Gastrocnemius medialis (tissue), 4 donors: ENCODE measurements around the gene SRP14.

Source experiments
- POLR2A ChIP-seq, 2 donors: fragments of 450-650 bp; IDR thresholded peaks; one replicate each; pipeline ENCODE4 v1.6.1; 2017; ENCODE audit warnings: antibody characterized with exemption in 2 of 2, mild to moderate bottlenecking in 2 of 2, moderate library complexity in 2 of 2
- TF ChIP-seq, protein P1 (sequence below), 5 experiments: fragments of 450-650 bp in 3 of 5; fragments of 200-600 bp in 2 of 5; sonication (generic) in 2 of 5; IDR thresholded peaks in 4 of 5; conservative IDR thresholded peaks in 1 of 5; 1 replicate in 4 of 5; 2 replicates in 1 of 5; pipeline ENCODE4 v1.5.1; 2016 to 2019; ENCODE audit warnings: antibody characterized with exemption in 5 of 5, mild to moderate bottlenecking in 3 of 5, moderate library complexity in 3 of 5

- TF ChIP-seq, protein P1, sequence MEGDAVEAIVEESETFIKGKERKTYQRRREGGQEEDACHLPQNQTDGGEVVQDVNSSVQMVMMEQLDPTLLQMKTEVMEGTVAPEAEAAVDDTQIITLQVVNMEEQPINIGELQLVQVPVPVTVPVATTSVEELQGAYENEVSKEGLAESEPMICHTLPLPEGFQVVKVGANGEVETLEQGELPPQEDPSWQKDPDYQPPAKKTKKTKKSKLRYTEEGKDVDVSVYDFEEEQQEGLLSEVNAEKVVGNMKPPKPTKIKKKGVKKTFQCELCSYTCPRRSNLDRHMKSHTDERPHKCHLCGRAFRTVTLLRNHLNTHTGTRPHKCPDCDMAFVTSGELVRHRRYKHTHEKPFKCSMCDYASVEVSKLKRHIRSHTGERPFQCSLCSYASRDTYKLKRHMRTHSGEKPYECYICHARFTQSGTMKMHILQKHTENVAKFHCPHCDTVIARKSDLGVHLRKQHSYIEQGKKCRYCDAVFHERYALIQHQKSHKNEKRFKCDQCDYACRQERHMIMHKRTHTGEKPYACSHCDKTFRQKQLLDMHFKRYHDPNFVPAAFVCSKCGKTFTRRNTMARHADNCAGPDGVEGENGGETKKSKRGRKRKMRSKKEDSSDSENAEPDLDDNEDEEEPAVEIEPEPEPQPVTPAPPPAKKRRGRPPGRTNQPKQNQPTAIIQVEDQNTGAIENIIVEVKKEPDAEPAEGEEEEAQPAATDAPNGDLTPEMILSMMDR (IDR thresholded peaks at IDR 0.05 in 4 of 5, conservative IDR thresholded peaks at IDR 0.05 in 1 of 5), result no peak
- no peak for TF ChIP-seq POLR2A (IDR thresholded peaks at IDR 0.05)
Observed at GRCh38 chr15:40066589-40066988, 27.6 kb upstream of the SRP14 start.
